Ectodermal cell (in vitro differentiated cells): Measurements from ENCODE around the gene GALE.

Experiments
- H3K27ac ChIP-seq: 2 replicates; pipeline ENCODE4 v1.7.0; 2013; ENCODE audit warnings: mild to moderate bottlenecking, low read depth, low read length; ENCODE audit not compliant: insufficient read depth, poor library complexity, severe bottlenecking
- H3K27me3 ChIP-seq: 2 replicates; pipeline ENCODE4 v1.7.0; 2013; ENCODE audit warnings: mild to moderate bottlenecking, low read length; ENCODE audit not compliant: insufficient read depth, control insufficient read depth, poor library complexity, severe bottlenecking
- H3K36me3 ChIP-seq: one replicate; pipeline ENCODE4 v1.7.0; 2013; ENCODE audit warnings: low read length; ENCODE audit not compliant: control insufficient read depth, insufficient read depth
- H3K4me1 ChIP-seq: one replicate; pipeline ENCODE4 v1.7.0; 2013; ENCODE audit warnings: low read length; ENCODE audit not compliant: control insufficient read depth, insufficient read depth
- H3K4me3 ChIP-seq: 2 replicates; pipeline ENCODE4 v1.7.0; 2013; ENCODE audit warnings: low read depth, low read length, control low read depth; ENCODE audit not compliant: insufficient read depth
- H3K9me3 ChIP-seq: 2 replicates; pipeline ENCODE4 v1.7.0; 2013; ENCODE audit warnings: mild to moderate bottlenecking, low read length, moderate library complexity; ENCODE audit not compliant: control insufficient read depth
- WGBS, 2 experiments: methylation state at CpG; one replicate each; pipeline ENCODE4 v1.1.7; 2013; ENCODE audit warnings: missing lambda C conversion rate in 2 of 2; 5-methylcytosine and 5-hydroxymethylcytosine counted together

Gene GALE

DNA sequence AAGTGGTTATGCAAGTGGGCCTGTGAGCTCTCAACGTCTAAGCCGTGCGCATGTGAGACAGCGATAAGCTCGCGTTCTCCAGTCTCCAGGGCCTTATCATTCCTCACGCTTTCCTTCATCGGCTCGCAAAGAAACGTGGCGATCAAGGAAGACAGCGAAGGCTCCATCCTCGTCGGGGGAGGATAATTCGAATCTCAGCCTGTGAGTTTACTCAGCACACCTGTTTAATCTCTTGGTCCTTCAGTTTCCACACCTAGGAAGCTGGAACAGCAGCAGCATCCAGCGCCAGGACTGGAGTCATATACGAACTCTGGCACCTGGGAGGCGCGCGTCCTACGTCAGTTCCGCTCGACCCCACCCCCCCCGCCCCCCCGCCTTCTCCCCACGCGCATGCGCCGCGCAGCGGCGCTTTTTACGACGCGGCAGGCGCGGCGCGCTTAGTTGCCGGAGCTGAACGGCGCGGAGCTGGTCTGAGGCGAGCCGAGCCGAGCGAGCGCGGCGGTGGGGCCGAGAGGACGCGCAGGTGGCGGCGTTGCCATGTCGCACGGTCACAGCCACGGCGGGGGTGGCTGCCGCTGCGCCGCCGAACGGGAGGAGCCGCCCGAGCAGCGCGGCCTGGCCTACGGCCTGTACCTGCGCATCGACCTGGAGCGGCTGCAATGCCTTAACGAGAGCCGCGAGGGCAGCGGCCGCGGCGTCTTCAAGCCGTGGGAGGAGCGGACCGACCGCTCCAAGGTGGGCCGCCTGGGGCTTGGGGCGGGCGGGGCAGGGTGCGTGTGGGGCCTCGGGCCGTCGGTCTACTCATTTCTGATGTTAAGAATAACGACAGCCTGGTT lies 22.4 kb downstream of the GALE start, which contains the start of gene PITHD1:
Gene PITHD1, plus strand, starts transcription at position 440 of the 836 bp plus-strand sequence. Its CDS starts 98 bp downstream, at position 538.
- Histone ChIP-seq H3K36me3 (peaks cover 6% of the 10 kb centered on the region), H3K9me3 (no peaks in the 10 kb centered on the region), H3K27ac (peak within 1 kb of the TSS; percentile 64), H3K4me1 (peaks cover 8% of the 10 kb centered on the region), H3K27me3 (no peaks in the 10 kb centered on the region), H3K4me3 (peak within 1 kb of the TSS; percentile 90)
- WGBS, 2 experiments: 0% methylated on average over 86 to 89 of the region's 91 CpGs

DNA sequence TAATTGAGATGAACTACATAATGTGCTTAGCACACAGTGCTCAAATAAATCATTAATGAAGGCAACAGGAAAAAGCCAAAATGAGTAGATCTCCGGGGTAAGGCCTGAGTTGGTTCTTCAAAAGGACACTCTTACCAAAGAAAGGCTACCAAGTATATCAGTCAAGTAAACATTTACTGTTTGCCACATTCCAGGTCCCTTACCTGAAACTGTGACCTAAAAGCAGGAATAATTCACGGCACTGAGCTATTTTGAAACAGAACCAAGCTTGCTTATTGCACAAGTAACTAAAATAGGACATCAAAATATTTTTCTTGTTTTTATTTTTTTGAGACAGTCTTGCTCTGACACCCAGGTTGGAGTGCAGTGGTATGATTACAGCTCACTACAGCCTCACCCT lies 24.3 kb downstream of the GALE start:
- Histone ChIP-seq H3K4me3 (no peak overlapping the region), H3K27me3 (no peaks in the 10 kb centered on the region), H3K9me3 (no peaks in the 10 kb centered on the region), H3K27ac (no peak overlapping the region), H3K4me1 (peaks cover 8% of the 10 kb centered on the region), H3K36me3 (peaks cover 6% of the 10 kb centered on the region)
- 90 to 95% methylated on average over 2 of the region's 2 CpGs for WGBS, 2 experiments

DNA sequence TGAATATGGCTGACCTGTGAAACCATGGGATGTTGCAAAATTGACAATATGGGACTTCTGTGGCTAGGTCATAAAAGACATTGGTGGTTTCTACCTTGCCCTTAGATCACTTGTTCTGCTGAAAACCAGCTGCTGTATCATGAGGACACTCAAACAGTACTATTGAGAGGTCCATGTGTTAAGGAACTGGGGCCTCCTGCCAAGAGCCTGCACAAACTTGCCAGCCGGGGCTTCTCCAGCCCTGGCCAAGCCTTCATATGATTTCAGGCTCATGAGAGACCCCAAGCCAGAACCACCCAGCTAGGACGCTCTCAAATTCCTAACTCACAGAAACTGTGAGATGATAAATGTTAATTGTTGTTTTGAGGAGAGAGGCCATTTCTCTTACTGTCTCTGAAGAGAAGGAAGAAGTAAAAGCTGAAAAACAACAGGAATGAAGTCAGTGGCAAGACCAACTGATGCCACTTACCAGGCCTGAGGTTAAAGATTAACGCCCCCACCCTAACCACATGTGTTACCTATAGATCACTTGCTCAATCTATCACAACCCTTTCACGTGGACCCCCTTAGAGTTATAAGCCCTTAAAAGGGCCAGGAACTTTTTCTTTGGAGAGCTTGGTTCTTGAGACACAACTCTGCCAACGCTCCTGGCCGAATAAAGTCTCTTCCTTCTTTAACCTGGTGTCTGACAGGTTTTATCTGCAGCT lies 26.2 kb downstream of the GALE start:
- H3K27me3 ChIP-seq: no peaks in the 10 kb centered on the region
- no peak overlapping the region for H3K4me3 ChIP-seq
- H3K4me1 ChIP-seq: peaks cover 5% of the 10 kb centered on the region
- H3K36me3 ChIP-seq: no peaks in the 10 kb centered on the region
- WGBS, 2 experiments: 91 to 92% methylated on average over 5 to 6 of the region's 6 CpGs
- no peak overlapping the region for H3K27ac ChIP-seq
- no peaks in the 10 kb centered on the region for H3K9me3 ChIP-seq

DNA sequence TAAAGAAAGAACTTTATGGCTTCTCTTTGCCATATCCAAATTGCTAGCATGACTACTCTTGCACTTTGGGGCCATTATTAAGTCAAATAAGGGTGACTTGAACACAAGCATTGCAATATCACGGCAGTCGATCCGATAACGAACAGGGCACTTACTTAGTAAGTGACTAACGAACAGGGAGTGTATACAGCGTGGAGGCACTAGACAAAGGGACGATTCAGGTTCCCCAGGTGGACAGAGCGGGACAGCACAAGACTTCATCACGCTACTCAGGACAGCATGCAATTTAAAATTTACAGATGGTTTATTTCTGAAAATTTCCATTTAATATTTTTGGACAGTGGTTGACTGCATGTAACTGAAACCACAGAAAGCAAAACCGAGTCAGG lies 27.7 kb downstream of the GALE start:
- H3K27me3 ChIP-seq: no peaks in the 10 kb centered on the region
- H3K4me1 ChIP-seq: no peaks in the 10 kb centered on the region
- H3K36me3 ChIP-seq: no peaks in the 10 kb centered on the region
- no peaks in the 10 kb centered on the region for H3K9me3 ChIP-seq
- H3K4me3 ChIP-seq: no peak overlapping the region
- WGBS, 2 experiments: 92% methylated on average over 10 of the region's 10 CpGs
- no peak overlapping the region for H3K27ac ChIP-seq

DNA sequence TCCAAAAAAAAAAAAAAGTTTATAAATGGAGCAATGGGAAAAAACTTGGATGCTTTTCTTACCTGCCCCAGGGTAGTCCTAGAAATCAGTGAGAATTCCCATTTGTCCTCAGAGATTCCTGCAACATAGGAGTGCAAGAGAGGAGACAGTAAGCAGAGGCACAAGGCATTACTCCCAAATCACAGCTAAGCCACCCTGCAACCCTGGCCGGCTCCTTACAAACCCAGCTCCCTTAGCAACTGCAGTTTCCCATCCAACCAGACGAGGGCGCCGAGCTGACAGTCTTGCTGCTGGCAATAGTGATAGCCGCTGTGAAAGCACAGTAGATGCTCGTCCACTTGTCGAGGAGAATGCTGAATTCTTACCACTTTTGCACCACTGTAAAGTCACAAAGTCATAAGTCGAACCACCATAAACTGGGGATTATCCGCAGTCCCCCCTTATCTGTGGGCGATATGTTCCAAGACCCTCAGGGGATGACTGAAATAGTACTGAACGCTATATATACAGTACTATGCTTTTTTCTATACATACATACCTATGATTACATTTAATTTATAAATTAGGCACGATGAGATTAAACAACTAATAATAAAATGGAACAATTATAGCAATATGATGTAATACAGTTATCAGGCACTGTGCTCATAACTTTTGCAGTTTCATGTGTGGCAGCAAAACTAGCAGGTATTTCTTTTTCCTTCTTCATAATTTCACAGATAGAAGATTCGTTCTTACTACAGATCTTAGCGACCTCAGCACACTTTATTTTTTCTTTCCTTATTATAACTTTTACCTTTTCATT lies 28.3 kb downstream of the GALE start:
- Histone ChIP-seq H3K27ac (no peak overlapping the region), H3K9me3 (no peaks in the 10 kb centered on the region), H3K4me1 (no peaks in the 10 kb centered on the region), H3K4me3 (no peak overlapping the region), H3K36me3 (no peaks in the 10 kb centered on the region), H3K27me3 (no peaks in the 10 kb centered on the region)
- 18 to 19% methylated on average over 12 of the region's 14 CpGs for whole genome bisulfite sequencing, 2 experiments

DNA sequence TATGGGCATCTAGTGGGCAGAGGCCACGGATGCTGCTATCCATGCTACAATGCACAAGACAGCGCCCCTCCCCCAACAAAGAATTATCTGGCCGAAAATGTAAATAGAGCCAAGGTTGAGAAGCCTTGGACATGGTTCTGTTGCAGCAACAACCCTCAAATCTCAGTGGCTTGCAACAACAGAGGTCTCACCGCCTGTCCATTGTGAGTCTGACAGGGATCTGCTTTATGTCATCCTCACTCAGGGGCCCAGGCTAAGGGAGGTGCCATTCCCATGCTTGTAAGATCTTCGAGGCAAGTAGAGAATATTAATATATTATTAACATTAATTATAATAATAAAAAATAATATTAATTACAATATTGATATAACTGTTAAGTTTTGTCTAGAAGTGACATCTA lies 31.8 kb downstream of the GALE start:
- WGBS, 2 experiments: 89 to 97% methylated on average over 4 of the region's 5 CpGs
- Histone ChIP-seq H3K9me3 (no peaks in the 10 kb centered on the region), H3K27ac (no peak overlapping the region), H3K4me1 (no peaks in the 10 kb centered on the region), H3K36me3 (no peaks in the 10 kb centered on the region), H3K27me3 (no peaks in the 10 kb centered on the region), H3K4me3 (no peak overlapping the region)

DNA sequence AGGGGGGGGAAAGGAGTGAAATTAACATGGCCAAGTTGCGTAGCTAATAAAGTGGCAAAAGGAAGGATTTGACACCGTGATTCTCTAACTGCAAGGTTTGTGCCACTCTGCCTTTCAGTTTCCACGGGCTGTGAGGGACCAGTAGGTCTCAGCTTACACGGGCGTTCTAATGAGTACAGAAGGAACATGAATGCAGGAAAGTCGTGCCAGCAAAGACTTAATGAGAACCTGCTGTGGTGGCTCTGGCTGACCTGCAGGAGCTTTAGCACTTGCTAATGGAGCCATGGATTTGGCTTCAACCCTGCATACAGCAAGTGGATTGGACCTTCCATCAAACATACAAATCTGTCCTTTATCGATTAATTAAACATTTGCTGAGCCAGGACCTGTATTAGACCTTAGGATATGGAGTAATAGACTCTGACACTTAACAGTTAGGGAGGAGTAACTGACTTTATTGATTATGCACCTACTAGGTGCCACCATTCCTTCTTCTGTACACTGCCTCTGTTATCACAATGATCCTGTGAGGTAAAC lies 37.4 kb downstream of the GALE start:
- WGBS, 2 experiments: 87 to 90% methylated on average over 6 to 7 of the region's 7 CpGs
- Histone ChIP-seq H3K27me3 (no peaks in the 10 kb centered on the region), H3K4me3 (no peak overlapping the region), H3K9me3 (no peaks in the 10 kb centered on the region), H3K36me3 (peaks cover 32% of the 10 kb centered on the region), H3K27ac (no peak overlapping the region), H3K4me1 (no peaks in the 10 kb centered on the region)

GRCh38 chr1:23759277-23759676 lies 41.3 kb downstream of the GALE start:
- 92 to 97% methylated on average over 4 of the region's 4 CpGs for WGBS, 2 experiments
- H3K4me3 ChIP-seq: no peak overlapping the region
- H3K9me3 ChIP-seq: no peaks in the 10 kb centered on the region
- no peak overlapping the region for H3K27ac ChIP-seq
- H3K36me3 ChIP-seq: peaks cover 68% of the 10 kb centered on the region
- no peaks in the 10 kb centered on the region for H3K27me3 ChIP-seq
- H3K4me1 ChIP-seq: no peaks in the 10 kb centered on the region

DNA sequence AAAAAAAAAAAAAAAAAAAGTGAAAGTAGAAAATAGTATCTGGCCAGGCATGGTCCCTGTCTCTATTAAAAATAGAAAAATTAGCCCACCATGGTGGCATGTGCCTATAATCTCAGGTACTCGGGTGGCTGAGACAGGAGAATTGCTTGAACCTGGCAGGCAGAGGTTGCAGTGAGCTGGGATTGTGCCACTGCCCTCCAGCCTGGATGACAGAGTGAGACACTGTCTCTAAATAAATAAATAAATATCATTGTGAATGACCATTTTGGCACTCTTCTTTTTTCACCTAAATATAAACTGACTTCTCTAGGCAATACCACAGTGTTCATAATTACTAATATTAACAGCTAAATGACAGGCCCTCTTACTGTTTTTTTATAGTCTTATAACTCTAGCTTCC lies 42.7 kb downstream of the GALE start:
- H3K27me3 ChIP-seq: no peaks in the 10 kb centered on the region
- 93 to 94% methylated on average over 1 of the region's 1 CpG for WGBS, 2 experiments
- H3K27ac ChIP-seq: no peak overlapping the region
- H3K36me3 ChIP-seq: peaks cover 83% of the 10 kb centered on the region
- no peaks in the 10 kb centered on the region for H3K4me1 ChIP-seq
- no peak overlapping the region for H3K4me3 ChIP-seq
- no peaks in the 10 kb centered on the region for H3K9me3 ChIP-seq
